GM21825 (cell line): ENCODE data around the gene MBOAT2.

Experiments
- ATAC-seq: cut with Tn5 transposase; IDR thresholded peaks from one replicate; pipeline ENCODE4 v1.9.1; 2021; ENCODE audit warnings: mild to moderate bottlenecking, moderate library complexity; ENCODE audit not compliant: unreplicated experiment

Gene MBOAT2

GRCh38 chr2:8862230-8862629 lies 141.3 kb downstream of the MBOAT2 start:
- no peak for ATAC-seq

GRCh38 chr2:8861797-8862196 lies 141.7 kb downstream of the MBOAT2 start:
- ATAC-seq, result no peak

GRCh38 chr2:8860239-8860638 lies 143.2 kb downstream of the MBOAT2 start:
- no peak for ATAC-seq

- ATAC-seq, result no peak
These were observed 144.6 kb downstream of the MBOAT2 start for GRCh38 chr2:8858910-8859309.

GRCh38 chr2:8858264-8858663 lies 145.2 kb downstream of the MBOAT2 start:
- no peak for ATAC-seq

GRCh38 chr2:8857709-8858108 lies 145.8 kb downstream of the MBOAT2 start:
- no peak for ATAC-seq

- ATAC-seq, result no peak
These were observed 147.3 kb downstream of the MBOAT2 start for GRCh38 chr2:8856176-8856575.

GRCh38 chr2:8855010-8855409 lies 148.5 kb downstream of the MBOAT2 start:
- ATAC-seq, result no peak

- ATAC-seq, result no peak
These were observed 150.1 kb downstream of the MBOAT2 start for GRCh38 chr2:8853426-8853825.

GRCh38 chr2:8851811-8852560 lies 151.5 kb downstream of the MBOAT2 start:
- ATAC-seq, result no peak

- no peak for ATAC-seq
These were observed 152.5 kb downstream of the MBOAT2 start for GRCh38 chr2:8850845-8851487.

GRCh38 chr2:8849327-8849726 lies 154.2 kb downstream of the MBOAT2 start:
- ATAC-seq, result no peak

- ATAC-seq, result no peak
These were observed 155.0 kb downstream of the MBOAT2 start for GRCh38 chr2:8848328-8849100.

- ATAC-seq, result no peak
These were observed 156.1 kb downstream of the MBOAT2 start for GRCh38 chr2:8847400-8847799.

GRCh38 chr2:8841932-8842331 lies 161.6 kb downstream of the MBOAT2 start:
- no peak for ATAC-seq

- no peak for ATAC-seq
These were observed 162.9 kb downstream of the MBOAT2 start for GRCh38 chr2:8840475-8841091.

- ATAC-seq, result no peak
These were observed 164.1 kb downstream of the MBOAT2 start for GRCh38 chr2:8839189-8839965.

GRCh38 chr2:8837795-8838140 lies 165.7 kb downstream of the MBOAT2 start:
- ATAC-seq, result no peak

GRCh38 chr2:8836971-8837794 lies 166.3 kb downstream of the MBOAT2 start, which contains the start of gene KIDINS220:
Gene KIDINS220 (minus strand): TSS chr2:8837613. CDS start chr2:8827093, 10,520 bp downstream.
- ATAC-seq, result peak; percentile 94

- ATAC-seq, result no peak
These were observed 168.2 kb downstream of the MBOAT2 start for GRCh38 chr2:8835279-8835678.
